ENCODE results near the gene ELMO1. TPM values are rescaled to one million over a fixed set of nuclear protein-coding genes. Genes with fewer than 3 reads are reported as not detected.

Gene ELMO1
- total and polyA plus RNA-seq, 4 donors = 10.1 to 183 (median 34.4) TPM

DNA sequence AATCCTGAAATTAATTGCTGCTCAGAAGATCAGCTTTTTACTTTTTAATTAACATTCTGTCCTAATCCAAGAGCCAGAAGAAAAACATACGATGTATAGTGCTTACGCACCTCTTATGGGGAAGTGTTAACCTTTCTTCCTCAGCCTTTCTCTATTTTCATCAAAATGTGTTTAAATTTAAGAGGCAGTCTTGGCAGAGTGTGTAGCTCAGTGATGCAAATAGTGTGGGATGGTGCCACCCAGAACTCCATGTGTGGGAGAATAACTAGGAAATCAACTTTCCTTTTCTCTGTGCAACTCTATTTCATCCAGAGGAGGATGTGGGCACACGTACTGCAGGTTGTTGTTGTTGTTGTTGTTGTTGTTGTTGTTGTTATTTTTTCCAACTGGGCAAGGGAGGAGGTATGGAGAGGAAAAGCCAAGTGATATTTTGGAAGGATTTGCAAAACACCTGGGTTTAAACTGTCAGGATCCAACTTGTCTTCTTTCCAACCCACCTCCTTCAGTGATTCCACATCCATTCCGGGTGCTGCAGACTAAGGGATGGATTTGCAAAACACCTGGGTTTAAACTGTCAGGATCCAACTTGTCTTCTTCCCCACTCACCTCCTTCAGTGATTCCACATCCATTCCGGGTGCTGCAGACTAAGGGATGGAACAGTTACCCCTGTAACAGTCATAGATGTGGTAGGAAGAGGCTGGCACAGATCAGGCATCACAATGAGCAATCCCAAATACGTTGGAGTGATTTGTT lies 19.8 kb downstream of the ELMO1 start:
- no peak for DNase-seq
- H3K9me3 ChIP-seq (ENCODE audit: control insufficient read depth in 4 of 4, insufficient read depth in 3 of 4, low read length in 3 of 4) = no peaks in the 10 kb centered on the region
- H3K27me3 ChIP-seq (ENCODE audit: control insufficient read depth in 3 of 3, insufficient read depth in 3 of 3, low read length in 2 of 3) = no peaks in the 10 kb centered on the region
- H3K36me3 ChIP-seq (ENCODE audit: control insufficient read depth in 4 of 4, insufficient read depth in 4 of 4, low read length in 4 of 4) = peaks cover 0 to 3% (median 0%) of the 10 kb centered on the region in 4 donors
- ATAC-seq (ENCODE audit: insufficient read depth, low FRiP score) = no peak
- no peak overlapping the region for H3K27ac ChIP-seq (ENCODE audit: low read depth in 1 of 2, low read length in 1 of 2)
- no peak overlapping the region for H3K9ac ChIP-seq (ENCODE audit: insufficient read depth in 1 of 2, low read length in 2 of 2)
- TF ChIP-seq, protein P1, sequence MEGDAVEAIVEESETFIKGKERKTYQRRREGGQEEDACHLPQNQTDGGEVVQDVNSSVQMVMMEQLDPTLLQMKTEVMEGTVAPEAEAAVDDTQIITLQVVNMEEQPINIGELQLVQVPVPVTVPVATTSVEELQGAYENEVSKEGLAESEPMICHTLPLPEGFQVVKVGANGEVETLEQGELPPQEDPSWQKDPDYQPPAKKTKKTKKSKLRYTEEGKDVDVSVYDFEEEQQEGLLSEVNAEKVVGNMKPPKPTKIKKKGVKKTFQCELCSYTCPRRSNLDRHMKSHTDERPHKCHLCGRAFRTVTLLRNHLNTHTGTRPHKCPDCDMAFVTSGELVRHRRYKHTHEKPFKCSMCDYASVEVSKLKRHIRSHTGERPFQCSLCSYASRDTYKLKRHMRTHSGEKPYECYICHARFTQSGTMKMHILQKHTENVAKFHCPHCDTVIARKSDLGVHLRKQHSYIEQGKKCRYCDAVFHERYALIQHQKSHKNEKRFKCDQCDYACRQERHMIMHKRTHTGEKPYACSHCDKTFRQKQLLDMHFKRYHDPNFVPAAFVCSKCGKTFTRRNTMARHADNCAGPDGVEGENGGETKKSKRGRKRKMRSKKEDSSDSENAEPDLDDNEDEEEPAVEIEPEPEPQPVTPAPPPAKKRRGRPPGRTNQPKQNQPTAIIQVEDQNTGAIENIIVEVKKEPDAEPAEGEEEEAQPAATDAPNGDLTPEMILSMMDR (IDR thresholded peaks at IDR 0.05; ENCODE audit: control extremely low read depth, extremely low read depth) = no peak
- no peak overlapping the region for H3K4me3 ChIP-seq
- peaks cover 0 to 8% (median 7%) of the 10 kb centered on the region in 5 donors for H3K4me1 ChIP-seq (ENCODE audit: control insufficient read depth in 5 of 5, insufficient read depth in 5 of 5, low read length in 5 of 5)
- 78% methylated on average over 6 of the region's 6 CpGs for WGBS, 2 donors

DNA sequence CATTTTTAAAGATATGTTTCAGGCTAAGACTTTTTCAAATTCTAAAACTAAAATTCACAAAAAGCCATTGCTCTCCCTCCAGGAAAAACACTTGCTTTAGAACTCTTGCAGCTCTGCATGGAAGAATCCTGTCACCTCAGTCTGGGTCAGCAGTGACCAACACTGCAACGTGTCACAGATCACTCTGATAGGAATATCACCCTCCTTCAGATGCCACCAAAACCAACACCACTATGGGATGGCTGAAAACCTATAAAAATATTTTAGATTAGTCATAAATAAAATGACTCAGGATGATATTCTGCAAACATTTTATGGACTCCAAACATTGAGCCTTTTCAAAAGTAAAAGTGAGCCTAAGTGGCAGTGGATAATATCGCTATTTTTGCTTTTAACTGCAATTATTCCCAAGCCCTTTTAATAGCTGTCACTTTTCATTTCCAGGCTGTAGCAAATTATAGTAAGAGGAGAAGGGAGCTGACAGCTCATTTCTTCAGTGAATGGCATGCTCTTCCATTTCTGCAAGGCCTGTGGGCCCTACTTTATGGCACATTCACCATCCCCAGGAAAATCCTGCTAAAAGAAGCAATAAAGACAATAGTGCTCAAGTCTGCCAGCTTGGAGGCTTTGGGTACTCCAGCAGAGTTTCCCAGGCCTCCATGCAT lies 21.3 kb downstream of the ELMO1 start:
- TF ChIP-seq, protein P1 (IDR thresholded peaks at IDR 0.05; ENCODE audit: control extremely low read depth, extremely low read depth) = no peak

DNA sequence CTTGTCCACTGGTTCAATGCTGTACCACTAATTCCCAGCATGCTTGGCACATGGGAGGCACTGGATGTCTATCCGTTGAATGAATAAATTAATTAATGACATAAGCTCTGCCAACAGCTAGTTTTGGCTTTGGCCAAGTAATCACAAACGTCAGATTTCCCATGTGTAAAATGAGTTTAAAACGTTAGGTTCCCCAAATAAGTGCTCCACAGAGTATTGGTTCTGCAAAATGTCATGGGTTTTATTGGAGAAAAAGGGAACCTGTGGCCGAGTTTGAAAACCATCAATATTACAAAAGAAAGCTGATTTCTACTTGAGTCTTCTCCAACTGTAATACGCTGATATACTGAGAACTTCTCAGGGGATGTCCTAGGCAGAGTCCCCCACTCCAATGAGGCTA lies 23.2 kb downstream of the ELMO1 start:
- Histone ChIP-seq H3K9me3 (ENCODE audit: control insufficient read depth in 4 of 4, insufficient read depth in 3 of 4, low read length in 3 of 4) (no peaks in the 10 kb centered on the region), H3K4me1 (ENCODE audit: control insufficient read depth in 5 of 5, insufficient read depth in 5 of 5, low read length in 5 of 5) (peaks cover 0 to 25% (median 9%) of the 10 kb centered on the region in 5 donors), H3K9ac (ENCODE audit: insufficient read depth in 1 of 2, low read length in 2 of 2) (no peak overlapping the region), H3K27ac (ENCODE audit: low read depth in 1 of 2, low read length in 1 of 2) (no peak overlapping the region), H3K36me3 (ENCODE audit: control insufficient read depth in 4 of 4, insufficient read depth in 4 of 4, low read length in 4 of 4) (peaks cover 0 to 3% (median 0%) of the 10 kb centered on the region in 4 donors), H3K4me3 (no peak overlapping the region), H3K27me3 (ENCODE audit: control insufficient read depth in 3 of 3, insufficient read depth in 3 of 3, low read length in 2 of 3) (no peaks in the 10 kb centered on the region)
- no peak for ATAC-seq (ENCODE audit: insufficient read depth, low FRiP score)
- TF ChIP-seq, protein P1 (IDR thresholded peaks at IDR 0.05; ENCODE audit: control extremely low read depth, extremely low read depth) = no peak
- 21 to 48% methylated on average over 5 of the region's 5 CpGs for WGBS, 2 donors
- DNase-seq = no peak

More for the DNA sequence above, 21.3 kb downstream of the ELMO1 start:
- Histone ChIP-seq H3K27ac (ENCODE audit: low read depth in 1 of 2, low read length in 1 of 2) (no peak overlapping the region), H3K4me3 (no peak overlapping the region), H3K27me3 (ENCODE audit: control insufficient read depth in 3 of 3, insufficient read depth in 3 of 3, low read length in 2 of 3) (no peaks in the 10 kb centered on the region), H3K9me3 (ENCODE audit: control insufficient read depth in 4 of 4, insufficient read depth in 3 of 4, low read length in 3 of 4) (no peaks in the 10 kb centered on the region), H3K4me1 (ENCODE audit: control insufficient read depth in 5 of 5, insufficient read depth in 5 of 5, low read length in 5 of 5) (peaks cover 0 to 10% (median 4%) of the 10 kb centered on the region in 5 donors), H3K36me3 (ENCODE audit: control insufficient read depth in 4 of 4, insufficient read depth in 4 of 4, low read length in 4 of 4) (peaks cover 0 to 3% (median 0%) of the 10 kb centered on the region in 4 donors), H3K9ac (ENCODE audit: insufficient read depth in 1 of 2, low read length in 2 of 2) (no peak overlapping the region)
- DNase-seq (no peak), ATAC-seq (ENCODE audit: insufficient read depth, low FRiP score) (no peak)
- WGBS, 2 donors = 83 to 93% methylated on average over 2 of the region's 2 CpGs

Measured in lung (tissue), 12 donors.